Measurements from ENCODE around the gene CHRNG. TPM values are rescaled to one million over a fixed set of nuclear protein-coding genes. Genes with fewer than 3 reads are reported as not detected.

The CHRNG gene
- total and polyA plus RNA-seq, 2 experiments from 2014 or later, result 0.28 TPM; not detected in 1

DNA sequence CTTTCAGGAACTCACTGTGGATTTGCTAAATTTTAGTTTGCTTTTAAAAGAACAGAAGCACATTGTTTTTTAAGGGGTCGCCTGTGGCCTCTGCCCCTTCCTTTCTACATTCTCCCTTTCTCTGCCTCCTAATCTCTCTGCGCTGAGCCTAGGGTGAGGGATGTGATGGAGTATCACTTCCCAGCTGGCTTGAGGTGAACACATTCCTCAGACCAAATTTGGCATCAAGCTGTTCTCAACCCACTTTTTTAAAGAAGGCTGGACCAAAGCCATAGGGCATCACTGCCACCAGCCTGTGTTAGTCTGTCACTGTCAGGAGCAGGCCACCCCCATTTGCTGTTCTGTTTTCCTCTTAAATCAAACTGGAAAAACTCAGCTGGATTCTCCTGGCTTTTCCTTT, 38.3 kb downstream of the CHRNG start:
- DNase-seq (ENCODE audit: low read depth in 1 of 2, low spot score in 1 of 2), result no peak

DNA sequence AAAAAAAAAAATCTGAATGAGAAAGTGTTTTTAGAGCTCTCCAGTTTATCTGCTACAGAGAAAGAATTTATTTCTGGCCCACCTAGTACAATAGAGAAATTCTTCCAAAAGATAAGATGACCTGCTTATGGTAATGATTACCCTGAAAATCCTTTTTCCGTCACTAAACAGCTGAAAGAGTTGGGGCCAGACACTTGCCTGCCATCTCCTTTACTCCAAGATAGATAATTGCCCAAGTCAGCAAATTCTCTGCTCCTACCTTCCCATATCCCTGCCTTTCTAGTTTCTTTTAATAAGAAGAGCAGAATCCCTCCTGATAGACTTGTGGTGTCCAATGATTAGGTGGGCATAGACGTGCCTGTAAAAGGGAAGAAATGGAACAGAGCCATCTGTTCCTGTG, 39.1 kb downstream of the CHRNG start:
- H3K4me1 ChIP-seq (ENCODE audit: low read depth), result no peaks in the 10 kb centered on the region
- DNase-seq (ENCODE audit: low read depth in 1 of 2, low spot score in 1 of 2), result no peak
- TF ChIP-seq, protein P1, sequence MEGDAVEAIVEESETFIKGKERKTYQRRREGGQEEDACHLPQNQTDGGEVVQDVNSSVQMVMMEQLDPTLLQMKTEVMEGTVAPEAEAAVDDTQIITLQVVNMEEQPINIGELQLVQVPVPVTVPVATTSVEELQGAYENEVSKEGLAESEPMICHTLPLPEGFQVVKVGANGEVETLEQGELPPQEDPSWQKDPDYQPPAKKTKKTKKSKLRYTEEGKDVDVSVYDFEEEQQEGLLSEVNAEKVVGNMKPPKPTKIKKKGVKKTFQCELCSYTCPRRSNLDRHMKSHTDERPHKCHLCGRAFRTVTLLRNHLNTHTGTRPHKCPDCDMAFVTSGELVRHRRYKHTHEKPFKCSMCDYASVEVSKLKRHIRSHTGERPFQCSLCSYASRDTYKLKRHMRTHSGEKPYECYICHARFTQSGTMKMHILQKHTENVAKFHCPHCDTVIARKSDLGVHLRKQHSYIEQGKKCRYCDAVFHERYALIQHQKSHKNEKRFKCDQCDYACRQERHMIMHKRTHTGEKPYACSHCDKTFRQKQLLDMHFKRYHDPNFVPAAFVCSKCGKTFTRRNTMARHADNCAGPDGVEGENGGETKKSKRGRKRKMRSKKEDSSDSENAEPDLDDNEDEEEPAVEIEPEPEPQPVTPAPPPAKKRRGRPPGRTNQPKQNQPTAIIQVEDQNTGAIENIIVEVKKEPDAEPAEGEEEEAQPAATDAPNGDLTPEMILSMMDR (IDR thresholded peaks at IDR 0.05; ENCODE audit: low read depth, low read length), result no peak
- no peak overlapping the region for H3K27ac ChIP-seq
- H3K27me3 ChIP-seq, result no peaks in the 10 kb centered on the region
- H3K4me3 ChIP-seq, result no peak overlapping the region
- H3K36me3 ChIP-seq, result peaks cover 27% of the 10 kb centered on the region
- H3K9me3 ChIP-seq (ENCODE audit: low read depth), result no peaks in the 10 kb centered on the region

More for the DNA sequence above, 38.3 kb downstream of the CHRNG start:
- Histone ChIP-seq H3K36me3 (peaks cover 23% of the 10 kb centered on the region), H3K4me3 (no peak overlapping the region), H3K27ac (no peak overlapping the region), H3K4me1 (ENCODE audit: low read depth) (no peaks in the 10 kb centered on the region), H3K27me3 (no peaks in the 10 kb centered on the region), H3K9me3 (ENCODE audit: low read depth) (no peaks in the 10 kb centered on the region)
- TF ChIP-seq, protein P1 (IDR thresholded peaks at IDR 0.05; ENCODE audit: low read depth, low read length), result no peak

DNA sequence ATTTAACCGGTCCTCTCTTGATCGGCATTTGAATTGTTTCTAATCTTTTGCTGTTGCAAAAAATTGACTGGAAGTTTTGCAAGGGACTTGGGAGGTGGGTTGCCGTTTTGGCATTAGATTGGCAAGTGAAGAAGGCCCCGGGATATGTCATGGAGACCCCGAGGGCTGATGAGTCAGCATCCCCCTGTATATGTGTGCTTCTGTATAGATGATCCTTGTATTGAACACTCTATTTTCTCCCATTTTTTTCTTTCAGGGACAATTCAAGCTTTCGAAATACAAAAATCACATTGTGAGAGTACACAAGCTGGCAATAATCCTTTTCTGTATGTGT, 41.1 kb downstream of the CHRNG start:
- no peak overlapping the region for H3K4me3 ChIP-seq
- H3K9me3 ChIP-seq (ENCODE audit: low read depth), result no peaks in the 10 kb centered on the region
- TF ChIP-seq, protein P1 (IDR thresholded peaks at IDR 0.05; ENCODE audit: low read depth, low read length), result no peak
- DNase-seq (ENCODE audit: low read depth in 1 of 2, low spot score in 1 of 2), result no peak
- H3K27ac ChIP-seq, result no peak overlapping the region
- no peaks in the 10 kb centered on the region for H3K27me3 ChIP-seq
- peaks cover 16% of the 10 kb centered on the region for H3K36me3 ChIP-seq
- no peaks in the 10 kb centered on the region for H3K4me1 ChIP-seq (ENCODE audit: low read depth)

DNA sequence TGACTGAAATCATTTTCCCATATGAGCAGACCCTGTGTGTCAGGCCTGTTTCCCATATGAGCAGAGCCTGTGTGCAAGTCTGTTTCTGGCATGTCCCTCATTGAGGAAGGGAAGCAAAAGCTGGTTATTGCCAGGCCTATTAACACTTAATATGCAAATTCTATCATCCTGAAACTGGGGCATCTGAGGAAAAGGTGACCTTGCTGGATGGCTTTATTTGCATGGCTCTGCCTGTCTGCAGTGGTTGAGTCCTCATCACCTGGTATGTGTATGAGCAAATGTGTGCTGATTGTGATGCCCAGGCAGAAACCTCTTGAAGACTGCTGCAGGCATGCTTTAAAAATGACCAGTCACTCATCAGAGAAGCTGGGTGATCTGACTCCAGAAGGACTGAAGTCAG, 42.2 kb downstream of the CHRNG start:
- Histone ChIP-seq H3K27me3 (no peaks in the 10 kb centered on the region), H3K4me3 (no peak overlapping the region), H3K9me3 (ENCODE audit: low read depth) (no peaks in the 10 kb centered on the region), H3K27ac (no peak overlapping the region), H3K4me1 (ENCODE audit: low read depth) (no peaks in the 10 kb centered on the region), H3K36me3 (peaks cover 13% of the 10 kb centered on the region)
- TF ChIP-seq, protein P1 (IDR thresholded peaks at IDR 0.05; ENCODE audit: low read depth, low read length), result no peak
- DNase-seq (ENCODE audit: low read depth in 1 of 2, low spot score in 1 of 2), result no peak

DNA sequence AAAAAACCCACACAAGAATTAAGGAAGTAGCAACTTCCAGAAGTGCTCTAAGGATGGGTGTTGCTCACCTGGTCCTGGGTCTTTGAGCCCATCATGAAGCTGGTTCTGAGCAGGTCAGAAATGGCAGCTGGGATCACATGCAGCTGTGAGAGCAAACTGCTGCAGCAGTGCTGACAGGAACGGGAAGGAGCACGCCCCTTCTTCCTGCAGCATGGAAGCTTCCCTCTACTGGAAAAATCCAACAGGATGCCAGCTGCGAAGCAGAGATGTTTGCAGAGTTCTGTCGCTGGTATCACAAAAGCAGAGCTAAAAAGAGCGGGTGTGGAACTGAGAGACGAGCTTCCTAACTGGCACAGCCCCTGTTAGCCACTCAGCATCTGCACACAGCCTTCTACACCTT, 44.7 kb downstream of the CHRNG start:
- TF ChIP-seq, protein P1 (IDR thresholded peaks at IDR 0.05; ENCODE audit: low read depth, low read length), result no peak
- H3K27ac ChIP-seq, result no peak overlapping the region
- no peaks in the 10 kb centered on the region for H3K27me3 ChIP-seq
- H3K9me3 ChIP-seq (ENCODE audit: low read depth), result no peaks in the 10 kb centered on the region
- H3K4me1 ChIP-seq (ENCODE audit: low read depth), result no peaks in the 10 kb centered on the region
- peaks cover 13% of the 10 kb centered on the region for H3K36me3 ChIP-seq
- H3K4me3 ChIP-seq, result no peak overlapping the region
- no peak for DNase-seq (ENCODE audit: low read depth in 1 of 2, low spot score in 1 of 2)

DNA sequence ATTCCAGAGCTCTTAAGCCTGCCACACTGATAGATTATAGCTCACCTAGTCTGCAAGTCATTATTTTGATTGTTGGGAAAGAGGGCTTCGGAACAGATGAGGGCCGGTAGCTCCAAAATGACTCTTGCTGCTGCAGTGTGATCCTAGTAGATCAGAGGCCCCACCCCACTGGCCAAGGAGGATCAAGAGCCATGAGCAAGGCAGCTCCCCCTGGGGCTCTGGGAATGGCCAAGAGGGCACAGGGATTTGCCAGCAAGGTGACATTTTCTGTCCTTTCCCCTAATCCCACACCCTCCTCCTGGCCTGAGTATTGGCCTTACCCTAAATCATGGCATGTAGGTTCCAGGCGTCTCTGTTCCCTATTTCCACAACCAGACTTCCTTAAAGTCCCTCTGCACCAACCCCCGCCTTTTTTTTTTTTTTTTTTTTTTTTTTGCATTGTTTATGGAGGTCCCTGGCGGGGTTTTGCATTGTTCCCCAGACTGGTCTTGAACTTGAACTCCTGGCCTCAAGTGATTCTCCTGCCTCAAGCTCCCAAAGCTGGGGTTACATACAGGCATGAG, 47.5 kb downstream of the CHRNG start:
- no peaks in the 10 kb centered on the region for H3K4me1 ChIP-seq (ENCODE audit: low read depth)
- H3K9me3 ChIP-seq (ENCODE audit: low read depth), result no peaks in the 10 kb centered on the region
- TF ChIP-seq, protein P1 (IDR thresholded peaks at IDR 0.05; ENCODE audit: low read depth, low read length), result no peak
- H3K4me3 ChIP-seq, result no peak overlapping the region
- no peaks in the 10 kb centered on the region for H3K27me3 ChIP-seq
- DNase-seq (ENCODE audit: low read depth in 1 of 2, low spot score in 1 of 2), result no peak
- no peak overlapping the region for H3K27ac ChIP-seq
- H3K36me3 ChIP-seq, result peaks cover 9% of the 10 kb centered on the region
